ENCODE measurements around the gene JMJD7. TPM values are rescaled to one million over a fixed set of nuclear protein-coding genes. Genes with fewer than 3 reads are reported as not detected.

Gene JMJD7
- total RNA-seq, 2 experiments from 2014 or later: 17.9 to 24.8 TPM

DNA sequence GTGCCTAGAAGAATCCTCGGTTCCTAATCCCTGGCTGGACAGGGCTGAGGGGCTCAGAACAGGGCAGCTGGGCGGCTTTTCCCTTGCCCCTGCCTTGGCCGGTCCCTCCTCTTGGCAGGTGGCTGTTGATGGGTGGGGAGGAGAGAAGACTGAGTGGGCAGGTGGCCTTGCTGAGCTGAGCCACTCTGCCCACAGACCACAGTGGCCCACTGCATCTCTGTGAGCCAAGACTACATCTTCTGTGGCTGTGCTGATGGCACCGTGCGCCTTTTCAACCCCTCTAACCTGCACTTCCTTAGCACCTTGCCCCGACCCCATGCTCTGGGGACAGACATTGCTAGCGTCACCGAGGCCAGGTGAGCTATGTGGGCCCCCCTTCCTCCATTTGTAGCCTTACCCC lies 14.5 kb upstream of the JMJD7 start:
- POLR2A ChIA-PET: interaction anchor here (0.5 kb wide), 1 partner anchor 59 kb away, joined by 3 read pairs; no protein-coding TSS in a partner anchor
- H3K4me3 Mint-ChIP-seq: no peak overlapping the region
- H3K27ac Mint-ChIP-seq: no peak overlapping the region
- no peaks in the 10 kb centered on the region for H3K9me3 Mint-ChIP-seq
- intact Hi-C loops (cut with micrococcal nuclease): loop anchor here (5.0 kb wide), 1 partner anchor 211 kb away; no protein-coding TSS in a partner anchor
- peaks cover 1% of the 10 kb centered on the region for H3K36me3 Mint-ChIP-seq
- CTCF ChIA-PET: interaction anchor here (1.1 to 6.8 kb wide), 6 partner anchors 11 to 255 kb away, joined by 5 to 283 read pairs (median 9); partner anchors contain the start of genes MAPKBP1 and TYRO3
- H3K4me1 Mint-ChIP-seq (ENCODE audit: low read depth): peaks cover 10% of the 10 kb centered on the region
- no peak for DNase-seq
- no peaks in the 10 kb centered on the region for H3K27me3 Mint-ChIP-seq

DNA sequence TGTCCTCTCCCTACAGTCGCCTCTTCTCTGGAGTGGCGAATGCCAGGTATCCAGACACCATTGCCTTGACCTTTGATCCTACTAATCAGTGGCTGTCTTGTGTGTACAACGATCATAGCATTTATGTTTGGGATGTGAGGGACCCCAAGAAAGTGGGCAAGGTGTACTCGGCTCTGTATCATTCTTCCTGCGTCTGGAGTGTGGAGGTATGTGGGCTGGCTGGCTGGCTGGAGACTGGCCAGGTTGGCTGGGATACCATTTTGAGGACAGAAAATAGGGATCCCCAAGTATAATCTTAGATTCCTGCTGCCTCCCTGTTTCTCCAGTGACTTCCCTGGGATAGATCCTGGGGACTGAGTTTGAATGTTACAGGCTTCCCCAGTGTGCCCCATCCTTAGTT lies 13.4 kb upstream of the JMJD7 start:
- Mint-ChIP-seq H3K27me3 (no peaks in the 10 kb centered on the region), H3K27ac (no peak overlapping the region), H3K9me3 (no peaks in the 10 kb centered on the region), H3K36me3 (peaks cover 4% of the 10 kb centered on the region), H3K4me3 (no peak overlapping the region), H3K4me1 (ENCODE audit: low read depth) (peaks cover 10% of the 10 kb centered on the region)
- no peak for DNase-seq
- ChIA-PET CTCF (interaction anchor here (6.8 kb wide), 1 partner anchor 39 kb away, joined by 283 read pairs; the partner anchor contains the start of gene MAPKBP1), POLR2A (interaction anchor here (0.6 kb wide), 1 partner anchor 621 kb away, joined by 3 read pairs; no protein-coding TSS in a partner anchor)
- intact Hi-C loops (cut with micrococcal nuclease): loop anchor here (5.0 kb wide), 1 partner anchor 212 kb away; no protein-coding TSS in a partner anchor

DNA sequence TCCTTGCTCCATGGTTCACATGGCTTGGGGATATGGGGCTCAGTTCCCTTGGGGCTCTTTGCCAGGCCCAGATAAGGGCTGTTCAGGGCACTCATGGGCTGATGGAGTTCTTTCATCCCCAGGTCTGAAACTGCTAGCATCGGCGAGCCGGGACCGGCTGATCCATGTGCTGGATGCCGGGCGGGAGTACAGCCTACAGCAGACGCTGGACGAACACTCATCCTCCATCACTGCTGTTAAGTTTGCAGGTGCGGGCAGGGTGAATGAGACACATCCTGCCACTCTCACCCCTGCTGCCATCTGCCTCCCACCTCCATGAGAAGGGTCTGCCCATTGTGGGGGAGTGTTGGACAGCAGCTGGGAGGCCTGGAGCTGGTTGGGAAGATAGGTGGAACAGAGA lies 11.1 kb upstream of the JMJD7 start:
- CTCF ChIA-PET: interaction anchor here (1.8 kb wide), 1 partner anchor 43 kb away, joined by 8 read pairs; the partner anchor contains the start of gene MAPKBP1
- POLR2A ChIA-PET: no interaction called here
- H3K27me3 Mint-ChIP-seq: no peaks in the 10 kb centered on the region
- H3K9me3 Mint-ChIP-seq: no peaks in the 10 kb centered on the region
- intact Hi-C loops (cut with micrococcal nuclease): no loop called here
- no peak for DNase-seq
- H3K4me3 Mint-ChIP-seq: no peak overlapping the region
- H3K36me3 Mint-ChIP-seq: peaks cover 4% of the 10 kb centered on the region
- no peak overlapping the region for H3K27ac Mint-ChIP-seq
- peaks cover 2% of the 10 kb centered on the region for H3K4me1 Mint-ChIP-seq (ENCODE audit: low read depth)

DNA sequence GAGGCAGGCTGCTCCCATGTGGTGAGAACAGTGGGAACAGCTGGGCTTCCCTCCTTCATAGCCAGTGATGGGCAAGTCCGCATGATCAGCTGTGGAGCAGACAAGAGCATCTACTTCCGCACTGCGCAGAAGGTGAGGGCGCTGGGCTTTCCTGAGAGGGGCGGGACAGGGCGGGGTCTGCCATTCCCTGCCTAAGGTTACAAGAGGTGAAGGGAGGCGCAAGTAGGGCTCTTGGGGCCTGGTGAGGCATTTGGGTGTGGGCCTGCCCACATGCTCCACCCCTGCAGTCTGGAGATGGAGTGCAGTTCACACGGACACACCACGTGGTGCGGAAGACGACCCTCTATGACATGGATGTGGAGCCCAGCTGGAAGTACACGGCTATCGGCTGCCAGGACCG lies 10.6 kb upstream of the JMJD7 start:
- Mint-ChIP-seq H3K27ac (no peak overlapping the region), H3K4me3 (no peak overlapping the region), H3K9me3 (no peaks in the 10 kb centered on the region), H3K4me1 (ENCODE audit: low read depth) (no peaks in the 10 kb centered on the region), H3K27me3 (no peaks in the 10 kb centered on the region), H3K36me3 (peaks cover 4% of the 10 kb centered on the region)
- intact Hi-C loops (cut with micrococcal nuclease): no loop called here
- DNase-seq: no peak
- ChIA-PET POLR2A (no interaction called here), CTCF (interaction anchor here (1.8 kb wide), 1 partner anchor 44 kb away, joined by 8 read pairs; the partner anchor contains the start of gene MAPKBP1)

DNA sequence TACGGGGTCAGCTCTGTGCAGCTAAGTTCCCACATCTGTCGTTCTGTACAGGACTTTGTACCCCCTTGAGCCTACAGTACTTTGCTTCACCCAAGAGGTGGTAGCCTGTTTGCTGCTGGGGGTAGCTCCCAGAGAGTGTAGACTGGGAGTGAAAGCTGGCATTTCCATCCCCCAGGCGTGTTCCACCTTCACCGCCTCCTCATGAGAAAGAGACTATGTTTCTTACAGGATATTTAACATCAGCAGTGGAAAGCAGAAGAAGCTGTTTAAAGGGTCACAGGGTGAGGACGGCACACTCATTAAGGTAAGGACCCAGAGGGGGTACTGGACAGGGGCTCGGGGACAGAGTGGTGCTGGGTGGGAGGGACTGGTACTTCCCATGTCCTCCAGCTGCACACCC lies 10.1 kb upstream of the JMJD7 start:
- H3K9me3 Mint-ChIP-seq: no peaks in the 10 kb centered on the region

DNA sequence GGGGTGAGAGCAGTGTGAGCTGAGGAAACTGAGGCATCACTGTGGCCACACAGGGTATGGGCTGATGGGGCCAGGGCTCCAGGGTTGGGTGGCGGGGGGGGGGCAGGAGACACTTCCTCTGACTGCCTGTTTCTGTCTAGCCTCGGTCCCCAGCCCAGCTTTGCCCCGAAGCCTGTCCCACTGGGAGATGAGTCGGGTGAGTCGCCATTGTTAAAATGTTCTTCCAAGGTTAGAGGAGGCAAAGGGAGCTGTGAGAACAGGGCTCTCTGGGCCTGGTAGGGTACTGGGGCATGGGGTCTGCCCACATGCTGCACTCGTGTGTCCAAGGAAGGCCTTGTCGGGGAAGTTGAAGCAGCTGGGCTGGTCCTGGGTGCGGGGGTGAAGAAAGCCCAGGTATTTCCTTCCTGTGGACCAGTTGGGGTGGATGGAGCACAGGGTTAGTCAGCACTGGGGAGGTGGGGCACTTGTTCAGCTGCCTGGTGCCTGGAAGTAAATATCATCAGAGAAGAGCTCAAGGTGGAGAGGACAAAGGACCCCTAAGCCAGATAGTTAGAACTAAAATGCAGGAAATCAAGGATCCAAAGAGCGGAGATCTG lies 8.3 kb upstream of the JMJD7 start:
- intact Hi-C loops (cut with micrococcal nuclease): no loop called here
- H3K27ac Mint-ChIP-seq: no peak overlapping the region
- no peaks in the 10 kb centered on the region for H3K4me1 Mint-ChIP-seq (ENCODE audit: low read depth)
- CTCF ChIA-PET: interaction anchor here (1.3 to 2.9 kb wide), 4 partner anchors 8 to 85 kb away, joined by 3 to 18 read pairs (median 4); partner anchors contain the start of gene MAPKBP1
- POLR2A ChIA-PET: no interaction called here
- H3K36me3 Mint-ChIP-seq: peaks cover 6% of the 10 kb centered on the region
- no peaks in the 10 kb centered on the region for H3K27me3 Mint-ChIP-seq
- H3K4me3 Mint-ChIP-seq: no peak overlapping the region
- no peaks in the 10 kb centered on the region for H3K9me3 Mint-ChIP-seq
- no peak for DNase-seq

More for the DNA sequence above, 10.1 kb upstream of the JMJD7 start:
- Mint-ChIP-seq H3K36me3 (peaks cover 4% of the 10 kb centered on the region), H3K27me3 (no peaks in the 10 kb centered on the region), H3K4me3 (no peak overlapping the region), H3K27ac (no peak overlapping the region), H3K4me1 (ENCODE audit: low read depth) (no peaks in the 10 kb centered on the region)
- ChIA-PET CTCF (interaction anchor here (1.8 kb wide), 1 partner anchor 44 kb away, joined by 8 read pairs; the partner anchor contains the start of gene MAPKBP1), POLR2A (no interaction called here)
- DNase-seq: no peak
- intact Hi-C loops (cut with micrococcal nuclease): no loop called here

DNA sequence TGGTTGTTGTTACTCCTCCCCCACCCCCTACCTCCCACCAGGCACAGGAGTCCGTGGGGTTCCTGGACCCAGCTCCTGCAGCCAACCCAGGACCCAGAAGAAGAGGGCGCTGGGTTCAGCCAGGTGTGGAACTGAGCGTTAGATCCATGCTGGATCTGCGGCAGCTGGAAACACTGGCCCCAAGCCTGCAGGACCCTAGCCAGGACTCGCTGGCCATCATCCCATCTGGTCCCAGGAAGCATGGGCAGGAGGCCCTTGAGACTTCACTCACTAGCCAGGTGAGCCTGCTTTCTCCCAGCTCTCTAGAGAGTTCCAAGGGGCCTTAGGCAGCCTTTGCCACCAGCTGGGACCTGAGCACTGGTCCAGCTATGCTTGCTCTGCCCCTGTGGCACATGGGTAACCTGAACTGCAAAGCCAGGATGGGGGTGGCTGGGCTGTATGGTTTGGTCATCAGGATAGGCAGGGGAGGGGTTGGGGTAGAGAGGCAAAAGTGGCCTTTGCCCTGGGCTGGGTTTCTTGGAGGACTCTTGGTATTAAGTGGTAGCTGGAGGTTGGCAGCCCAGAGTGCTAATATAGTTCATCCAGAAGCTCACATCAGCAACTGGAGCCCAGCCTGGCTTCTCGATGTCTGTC lies 7.0 kb upstream of the JMJD7 start:
- Mint-ChIP-seq H3K27ac (no peak overlapping the region), H3K4me1 (ENCODE audit: low read depth) (no peaks in the 10 kb centered on the region), H3K9me3 (no peaks in the 10 kb centered on the region), H3K36me3 (peaks cover 6% of the 10 kb centered on the region), H3K4me3 (no peak overlapping the region), H3K27me3 (no peaks in the 10 kb centered on the region)
- POLR2A ChIA-PET: no interaction called here
- no peak for DNase-seq
- CTCF ChIA-PET: interaction anchor here (1.3 to 2.9 kb wide), 4 partner anchors 9 to 84 kb away, joined by 3 to 18 read pairs (median 4); partner anchors contain the start of gene MAPKBP1
- intact Hi-C loops (cut with micrococcal nuclease): no loop called here

DNA sequence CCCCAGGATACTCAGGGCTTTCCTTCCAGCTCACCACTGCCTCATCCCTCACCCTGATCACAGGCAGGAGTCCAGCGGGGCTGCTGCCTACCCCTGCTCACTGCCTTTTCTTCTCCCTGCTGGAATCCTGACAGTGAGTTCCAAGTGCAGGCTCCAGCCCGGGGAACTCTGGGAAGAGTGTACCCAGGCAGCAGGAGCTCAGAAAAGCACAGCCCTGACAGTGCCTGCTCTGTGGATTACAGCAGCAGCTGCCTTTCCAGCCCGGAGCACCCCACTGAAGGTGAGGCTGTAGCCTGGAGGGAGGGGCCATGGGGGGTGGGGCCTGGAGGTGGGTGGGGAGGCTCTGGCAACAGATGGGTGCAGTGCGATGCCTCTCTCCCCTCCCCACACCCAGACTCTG lies 6.1 kb upstream of the JMJD7 start:
- Mint-ChIP-seq H3K9me3 (no peaks in the 10 kb centered on the region), H3K36me3 (peaks cover 6% of the 10 kb centered on the region), H3K4me3 (no peak overlapping the region), H3K27ac (no peak overlapping the region), H3K27me3 (no peaks in the 10 kb centered on the region), H3K4me1 (ENCODE audit: low read depth) (no peaks in the 10 kb centered on the region)
- CTCF ChIA-PET: interaction anchor here (2.9 kb wide), 1 partner anchor 10 kb away, joined by 18 read pairs; no protein-coding TSS in a partner anchor
- POLR2A ChIA-PET: no interaction called here
- intact Hi-C loops (cut with micrococcal nuclease): no loop called here
- DNase-seq: no peak

DNA sequence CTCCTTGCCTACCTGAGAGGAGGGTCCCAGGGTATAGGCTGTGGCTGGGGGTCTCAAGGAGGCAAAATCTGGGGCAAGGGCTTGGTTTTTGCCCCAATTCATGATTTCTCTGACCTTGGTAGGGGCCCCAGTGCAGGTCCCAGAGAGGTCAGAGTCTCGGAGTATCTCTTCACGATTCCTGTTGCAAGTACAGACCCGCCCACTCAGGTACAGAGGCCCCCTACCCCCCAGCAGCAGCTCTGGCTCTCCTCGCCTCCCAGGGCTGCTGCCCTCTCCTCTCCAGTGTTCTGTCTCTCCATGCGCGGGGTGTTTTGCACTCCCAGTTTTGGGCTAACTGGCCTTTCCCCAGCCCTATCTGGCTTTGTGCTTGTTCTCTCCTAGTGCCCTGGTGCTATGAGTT lies 5.4 kb upstream of the JMJD7 start:
- peaks cover 5% of the 10 kb centered on the region for H3K36me3 Mint-ChIP-seq
- ChIA-PET POLR2A (no interaction called here), CTCF (no interaction called here)
- H3K27me3 Mint-ChIP-seq: no peaks in the 10 kb centered on the region
- no peak for DNase-seq
- intact Hi-C loops (cut with micrococcal nuclease): no loop called here
- no peaks in the 10 kb centered on the region for H3K9me3 Mint-ChIP-seq
- H3K4me1 Mint-ChIP-seq (ENCODE audit: low read depth): no peaks in the 10 kb centered on the region
- H3K27ac Mint-ChIP-seq: no peak overlapping the region
- no peak overlapping the region for H3K4me3 Mint-ChIP-seq

DNA sequence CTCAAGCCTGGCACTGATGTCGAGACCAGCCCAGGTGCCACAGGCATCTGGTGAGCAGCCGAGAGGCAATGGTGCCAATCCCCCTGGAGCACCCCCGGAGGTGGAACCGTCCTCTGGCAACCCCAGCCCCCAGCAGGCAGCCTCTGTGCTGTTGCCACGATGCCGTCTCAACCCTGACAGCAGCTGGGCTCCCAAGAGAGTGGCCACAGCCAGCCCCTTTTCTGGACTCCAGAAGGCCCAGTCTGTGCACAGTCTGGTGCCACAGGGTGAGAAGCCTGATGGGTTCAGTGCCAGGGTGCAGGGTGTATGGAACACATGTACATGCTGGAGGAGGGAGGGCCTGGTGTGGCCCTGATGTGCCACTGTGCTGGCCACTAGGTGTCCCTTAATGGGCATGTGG lies 4.9 kb upstream of the JMJD7 start:
- CTCF ChIA-PET: no interaction called here
- H3K36me3 Mint-ChIP-seq: peaks cover 5% of the 10 kb centered on the region
- no peaks in the 10 kb centered on the region for H3K27me3 Mint-ChIP-seq

DNA sequence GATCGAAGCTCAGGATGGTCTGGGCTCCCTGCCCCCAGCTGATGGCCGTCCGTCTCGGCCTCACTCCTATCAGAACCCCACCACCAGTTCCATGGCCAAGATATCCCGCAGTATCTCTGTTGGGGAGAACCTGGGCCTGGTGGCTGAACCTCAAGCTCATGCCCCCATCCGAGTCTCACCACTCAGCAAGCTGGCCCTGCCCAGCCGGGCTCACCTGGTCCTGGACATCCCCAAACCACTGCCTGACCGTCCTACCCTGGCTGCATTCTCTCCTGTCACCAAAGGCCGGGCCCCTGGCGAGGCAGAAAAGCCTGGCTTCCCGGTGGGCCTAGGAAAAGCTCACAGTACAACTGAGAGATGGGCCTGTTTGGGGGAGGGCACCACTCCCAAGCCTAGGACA lies 4.4 kb upstream of the JMJD7 start:
- DNase-seq: no peak
- H3K4me3 Mint-ChIP-seq: no peak overlapping the region
- intact Hi-C loops (cut with micrococcal nuclease): no loop called here
- no peaks in the 10 kb centered on the region for H3K9me3 Mint-ChIP-seq
- peaks cover 5% of the 10 kb centered on the region for H3K36me3 Mint-ChIP-seq
- H3K4me1 Mint-ChIP-seq (ENCODE audit: low read depth): peaks cover 2% of the 10 kb centered on the region
- ChIA-PET POLR2A (interaction anchor here (0.7 kb wide), 1 partner anchor 33 kb away, joined by 3 read pairs; no protein-coding TSS in a partner anchor), CTCF (no interaction called here)
- H3K27ac Mint-ChIP-seq: no peak overlapping the region
- no peaks in the 10 kb centered on the region for H3K27me3 Mint-ChIP-seq

More for the DNA sequence above, 4.9 kb upstream of the JMJD7 start:
- POLR2A ChIA-PET: interaction anchor here (0.7 kb wide), 1 partner anchor 34 kb away, joined by 3 read pairs; no protein-coding TSS in a partner anchor
- peaks cover 2% of the 10 kb centered on the region for H3K4me1 Mint-ChIP-seq (ENCODE audit: low read depth)
- no peaks in the 10 kb centered on the region for H3K9me3 Mint-ChIP-seq
- intact Hi-C loops (cut with micrococcal nuclease): no loop called here
- DNase-seq: no peak
- H3K27ac Mint-ChIP-seq: no peak overlapping the region
- no peak overlapping the region for H3K4me3 Mint-ChIP-seq

DNA sequence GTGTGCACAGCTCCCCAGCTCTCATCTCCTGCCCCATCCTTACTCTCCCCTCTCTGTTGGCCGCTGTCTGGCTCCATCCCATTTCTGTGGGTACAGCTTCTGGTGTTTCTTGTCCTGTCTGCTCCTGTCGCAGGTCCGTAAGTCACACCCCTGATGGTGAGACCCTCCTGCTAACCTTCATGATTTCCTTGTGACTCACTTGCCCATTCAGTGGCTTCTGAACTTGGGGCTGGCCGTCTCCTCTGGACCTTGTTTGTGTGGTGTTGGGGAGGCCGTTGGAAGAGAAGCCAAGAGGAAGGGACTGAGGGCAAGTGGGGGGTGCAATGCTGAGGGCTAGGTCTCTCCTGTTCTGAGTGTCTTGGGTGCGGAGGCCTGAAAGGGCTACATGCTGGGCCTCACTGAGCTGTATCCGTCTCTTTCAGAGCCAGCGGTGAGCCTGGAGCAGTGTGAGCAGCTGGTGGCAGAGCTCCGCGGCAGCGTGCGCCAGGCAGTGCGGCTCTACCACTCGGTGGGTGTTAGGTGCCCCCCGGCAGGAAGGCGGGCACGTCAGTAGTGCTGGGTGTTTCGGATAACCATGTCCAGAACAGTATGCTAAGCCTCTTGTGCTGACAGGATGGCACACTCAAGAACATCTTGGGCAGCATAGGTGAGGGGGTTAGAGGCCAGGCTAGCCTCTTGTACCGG lies 3.7 kb upstream of the JMJD7 start:
- Mint-ChIP-seq H3K27me3 (no peaks in the 10 kb centered on the region), H3K4me1 (ENCODE audit: low read depth) (peaks cover 8% of the 10 kb centered on the region), H3K27ac (no peak overlapping the region), H3K4me3 (no peak overlapping the region), H3K9me3 (no peaks in the 10 kb centered on the region), H3K36me3 (peaks cover 3% of the 10 kb centered on the region)
- ChIA-PET POLR2A (no interaction called here), CTCF (interaction anchor here (0.8 kb wide), 1 partner anchor 81 kb away, joined by 3 read pairs; no protein-coding TSS in a partner anchor)
- no peak for DNase-seq
- intact Hi-C loops (cut with micrococcal nuclease): no loop called here
